Astrocyte of the cerebellum (primary cell): ENCODE results near the gene KLRK1.
"Not testable (repeated sequence)": the region's sequence is repeated elsewhere in the genome, so short reads cannot be mapped to it uniquely, and the experiment has no call there.

ENCODE experiments used
- DNase-seq: peaks from one replicate; pipeline ENCODE4 v3.0.0-alpha.2; 2011; ENCODE audit warnings: low read depth
- H3K4me3 ChIP-seq: 2 replicates; pipeline ENCODE4 v1.5.1; 2011; ENCODE audit warnings: mild to moderate bottlenecking, low read depth, low read length, moderate library complexity
- in situ Hi-C: cut with HindIII; loops from 2 replicates; pipeline ENCODE4 v1.10.0; 2017; ENCODE audit warnings: low sequenced_read_pairs
- TF ChIP-seq, protein P1 (sequence below): IDR thresholded peaks from 2 replicates; pipeline ENCODE4 v1.5.1; 2012; ENCODE audit warnings: low read length, low read depth, moderate library complexity, mild to moderate bottlenecking; ENCODE audit errors: missing control alignments

KLRK1 gene

DNA sequence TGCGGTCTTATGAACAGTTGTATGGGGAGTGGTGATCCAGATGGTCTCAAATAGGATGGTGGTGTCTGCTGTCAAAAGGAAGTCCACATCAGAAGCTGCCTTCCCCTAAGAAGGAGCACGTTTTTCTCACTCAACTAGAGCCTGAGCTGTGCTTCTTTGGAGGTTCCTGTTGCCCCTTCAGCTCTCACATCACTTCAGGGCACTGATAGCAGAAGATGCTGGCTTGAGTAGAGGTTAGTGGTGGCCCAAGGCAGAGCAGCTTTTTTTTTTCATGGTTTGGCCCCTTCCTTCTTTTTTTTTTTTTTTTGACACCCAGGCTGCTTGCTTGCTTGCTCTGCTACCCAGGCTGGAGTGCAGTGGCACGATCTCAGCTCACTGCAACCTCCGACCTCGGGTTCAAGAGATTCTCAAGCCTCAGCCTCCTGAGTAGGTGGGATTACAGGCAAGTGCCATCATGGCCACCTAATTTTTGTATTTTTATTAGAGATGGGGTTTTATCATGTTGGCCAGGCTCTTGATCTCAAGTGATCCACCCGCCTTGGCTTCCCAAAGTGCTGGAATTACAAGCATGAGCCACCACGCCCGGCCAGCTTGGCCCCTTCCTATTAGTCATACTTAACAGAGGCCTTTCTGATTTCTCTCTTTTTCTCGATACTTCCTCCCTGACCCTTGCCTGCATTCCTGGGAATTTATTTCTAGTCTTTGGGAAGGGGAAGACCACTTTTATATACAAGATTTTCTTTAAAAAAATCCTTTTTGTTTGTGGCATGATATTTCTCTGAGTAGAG is 50.6 kb downstream of the KLRK1 start:
- TF ChIP-seq, protein P1, sequence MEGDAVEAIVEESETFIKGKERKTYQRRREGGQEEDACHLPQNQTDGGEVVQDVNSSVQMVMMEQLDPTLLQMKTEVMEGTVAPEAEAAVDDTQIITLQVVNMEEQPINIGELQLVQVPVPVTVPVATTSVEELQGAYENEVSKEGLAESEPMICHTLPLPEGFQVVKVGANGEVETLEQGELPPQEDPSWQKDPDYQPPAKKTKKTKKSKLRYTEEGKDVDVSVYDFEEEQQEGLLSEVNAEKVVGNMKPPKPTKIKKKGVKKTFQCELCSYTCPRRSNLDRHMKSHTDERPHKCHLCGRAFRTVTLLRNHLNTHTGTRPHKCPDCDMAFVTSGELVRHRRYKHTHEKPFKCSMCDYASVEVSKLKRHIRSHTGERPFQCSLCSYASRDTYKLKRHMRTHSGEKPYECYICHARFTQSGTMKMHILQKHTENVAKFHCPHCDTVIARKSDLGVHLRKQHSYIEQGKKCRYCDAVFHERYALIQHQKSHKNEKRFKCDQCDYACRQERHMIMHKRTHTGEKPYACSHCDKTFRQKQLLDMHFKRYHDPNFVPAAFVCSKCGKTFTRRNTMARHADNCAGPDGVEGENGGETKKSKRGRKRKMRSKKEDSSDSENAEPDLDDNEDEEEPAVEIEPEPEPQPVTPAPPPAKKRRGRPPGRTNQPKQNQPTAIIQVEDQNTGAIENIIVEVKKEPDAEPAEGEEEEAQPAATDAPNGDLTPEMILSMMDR, result no peak
- no peak for DNase-seq
- no peak overlapping the region for H3K4me3 ChIP-seq
- in situ Hi-C loops, result no loop called here

DNA sequence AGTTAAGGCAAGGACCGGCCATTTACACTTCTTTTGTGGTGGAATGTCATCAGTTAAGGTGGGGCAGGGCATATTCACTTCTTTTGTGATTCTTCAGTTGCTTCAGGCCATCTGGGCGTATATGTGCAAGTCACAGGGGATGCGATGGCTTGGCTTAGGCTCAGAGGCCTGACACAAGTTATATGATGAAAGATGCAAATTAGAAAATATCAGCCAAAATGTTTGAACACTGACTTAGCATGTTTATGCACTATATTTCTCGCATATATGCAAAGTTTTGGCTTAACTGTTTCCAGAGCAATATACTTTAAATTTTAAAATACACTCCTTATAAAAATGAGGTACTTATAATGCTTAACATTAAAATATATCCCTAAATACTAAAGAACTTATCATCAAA is 51.4 kb downstream of the KLRK1 start:
- H3K4me3 ChIP-seq, DNase-seq, in situ Hi-C loops: not testable (repeated sequence)

DNA sequence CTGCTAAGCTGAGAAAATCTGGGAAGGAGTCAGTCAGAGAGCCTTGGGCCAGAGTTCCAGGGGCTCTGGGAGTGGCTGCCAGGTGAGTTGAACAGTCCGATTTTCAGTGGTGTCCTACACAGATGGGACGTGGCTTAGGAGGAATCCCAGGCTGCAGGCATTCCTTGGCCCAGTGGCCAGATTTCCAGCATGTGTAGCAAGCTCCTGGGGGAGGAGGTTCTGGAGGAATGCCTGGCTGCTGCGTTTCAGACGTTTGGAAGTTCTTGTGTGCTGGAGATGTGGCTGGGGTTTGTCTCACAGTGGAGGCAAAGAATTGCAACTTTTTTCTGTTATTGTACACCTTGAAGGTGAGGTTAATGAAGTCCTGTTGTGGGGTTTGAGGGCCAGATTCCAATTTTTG is 53.6 kb downstream of the KLRK1 start:
- H3K4me3 ChIP-seq, DNase-seq, in situ Hi-C loops: not testable (repeated sequence)

DNA sequence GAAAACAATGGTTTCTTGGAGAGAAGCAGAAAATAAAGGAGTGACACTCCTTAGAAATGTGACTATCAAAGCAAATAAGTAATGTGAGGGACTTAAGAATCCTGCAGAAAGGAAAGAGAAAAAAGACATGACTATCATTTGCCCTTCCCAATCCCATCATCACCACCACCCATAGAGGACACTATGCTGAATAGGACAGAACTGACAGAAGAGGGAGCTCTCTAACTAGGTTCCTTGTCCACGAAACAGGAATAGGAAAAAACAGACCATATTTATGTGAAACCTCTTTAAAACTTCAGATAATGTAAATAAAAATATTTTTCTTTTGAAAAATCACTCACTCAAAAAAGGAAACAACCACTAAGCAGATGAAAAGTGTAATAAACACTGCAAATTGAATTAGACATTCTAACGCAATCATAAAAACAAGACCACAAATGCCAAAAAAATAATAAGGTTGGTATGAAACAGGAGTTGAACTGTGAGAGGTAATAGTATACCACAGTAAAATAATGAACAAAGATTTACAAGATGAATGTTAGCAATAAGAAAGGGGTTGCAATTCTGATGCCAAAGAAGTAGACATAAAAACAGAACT is 58.1 kb downstream of the KLRK1 start:
- H3K4me3 ChIP-seq, result no peak overlapping the region
- peak; percentile 50 for DNase-seq
- in situ Hi-C loops, result no loop called here
- TF ChIP-seq, protein P1, result peak; percentile 85

DNA sequence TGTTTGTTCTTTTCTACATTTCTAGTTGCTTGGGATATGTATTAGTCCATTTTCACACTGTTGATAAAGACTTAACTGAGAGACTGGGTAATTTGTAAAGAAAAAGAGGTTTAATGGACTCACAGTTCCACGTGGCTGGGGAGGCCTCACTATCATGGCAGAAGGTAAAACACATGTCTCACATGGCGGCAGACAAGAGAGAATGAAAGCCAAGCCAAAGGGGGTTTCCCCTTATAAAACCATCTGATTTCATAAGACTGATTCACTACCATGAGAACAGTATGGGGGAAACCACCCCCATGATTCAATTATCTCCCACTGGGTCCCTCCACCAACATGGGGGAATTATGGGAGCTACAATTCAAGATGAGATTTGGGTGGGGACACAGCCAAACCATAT is 61.1 kb downstream of the KLRK1 start:
- DNase-seq, in situ Hi-C loops, H3K4me3 ChIP-seq: not testable (repeated sequence)
